K562 (cell line): Measurements from ENCODE around the gene AFF1. TPM values are rescaled to one million over a fixed set of nuclear protein-coding genes. Genes with fewer than 3 reads are reported as not detected.

Experiments
- ATAC-seq: fragments of 200-7000 bp; cut with Tn5 transposase; 3 replicates; pipeline ENCODE4 v1.9.1; 2020; ENCODE audit warnings: moderate library complexity
- BruUV-seq: library from RNA; stranded (reverse); fragments of 400-500 nt; replicated peaks from 2 replicates; lab custom pipeline; 2021; lab: Mats Ljungman, UMichigan
- CTCF ChIA-PET: fragments of 300-600 bp; formaldehyde crosslinking; extraction: SDS; loops from one replicate; lab custom pipeline; 2021; ENCODE audit warnings: low intra/inter-chr PET ratio; lab: Yijun Ruan, JAX
- POLR2A ChIA-PET: fragments of 300-600, 350-650 bp; sonication (Branson Sonifier 250); formaldehyde crosslinking; extraction: SDS; loops from one replicate; lab custom pipeline; 2021; ENCODE audit warnings: antibody characterized with exemption, inconsistent platforms; lab: Yijun Ruan, JAX
- DNase-seq, 4 experiments: peaks; one replicate each; pipeline versions ENCODE4 v3.0.0 to v3.0.0-alpha.2; 2011 to 2018; ENCODE audit warnings: low spot score in 3 of 4, mixed read lengths in 3 of 4; ENCODE audit errors: extremely low read depth in 1 of 4
- FAIRE-seq: peaks from 2 replicates; lab custom pipeline; 2011; peaks lifted over from hg19 to GRCh38; lab: Jason Lieb, UNC
- H2AFZ ChIP-seq: 2 replicates; pipeline ENCODE4 v1.6.0; 2011; ENCODE audit warnings: low read depth, low read length, control low read depth, inconsistent platforms
- H3K27ac ChIP-seq: fragments of 200-600 bp; 3 replicates; pipeline ENCODE4 v1.8.0; 2011; ENCODE audit warnings: low read depth, mild to moderate bottlenecking, control low read depth, inconsistent platforms, low read length, moderate library complexity, mixed read lengths; ENCODE audit errors: extremely low read depth
- H3K27me3 ChIP-seq, 2 experiments: fragments of 300-600 bp in 1 of 2; 2 replicates in 1 of 2; 3 replicates in 1 of 2; pipeline versions ENCODE4 v1.6.0 to v1.8.0; 2011; ENCODE audit warnings: inconsistent platforms in 2 of 2, low read length in 2 of 2, mild to moderate bottlenecking in 1 of 2, mixed read lengths in 1 of 2, moderate library complexity in 1 of 2; ENCODE audit not compliant: control insufficient read depth in 2 of 2, insufficient read depth in 2 of 2
- H3K36me3 ChIP-seq: fragments of 300-600 bp; 3 replicates; pipeline ENCODE4 v1.8.0; 2011; ENCODE audit warnings: mild to moderate bottlenecking, low read length, inconsistent platforms; ENCODE audit not compliant: control insufficient read depth, insufficient read depth
- H3K4me1 ChIP-seq, 2 experiments: fragments of 200-600 bp in 1 of 2; replicated peaks in 1 of 2; 2 replicates in 1 of 2; 3 replicates in 1 of 2; pipeline versions ENCODE4 v1.5.1 to v1.8.0; 2011; ENCODE audit warnings: inconsistent platforms in 2 of 2, low read length in 2 of 2, mild to moderate bottlenecking in 1 of 2, mixed read lengths in 1 of 2, moderate library complexity in 1 of 2; ENCODE audit not compliant: control insufficient read depth in 2 of 2, insufficient read depth in 2 of 2
- H3K4me2 ChIP-seq: 2 replicates; pipeline ENCODE4 v1.6.1; 2011; ENCODE audit warnings: low read length, control low read depth, inconsistent platforms, mixed read lengths; ENCODE audit not compliant: insufficient read depth
- H3K4me3 ChIP-seq: fragments of 200-600 bp; sonication (generic), shearing (Covaris generic); 2 replicates; pipeline ENCODE4 v1.5.1; 2016; ENCODE audit warnings: control low read depth, inconsistent platforms
- H3K79me2 ChIP-seq: fragments of 200-600 bp; 3 replicates; pipeline ENCODE4 v1.8.0; 2011; ENCODE audit warnings: low read length, inconsistent platforms; ENCODE audit not compliant: control insufficient read depth, insufficient read depth
- H3K9ac ChIP-seq, 2 experiments: 2 replicates each; pipeline versions ENCODE4 v1.6.0 to v1.6.1; 2011; ENCODE audit warnings: low read depth in 2 of 2, low read length in 2 of 2, control low read depth in 1 of 2, inconsistent platforms in 1 of 2, mild to moderate bottlenecking in 1 of 2, mixed read lengths in 1 of 2; ENCODE audit not compliant: insufficient read depth in 1 of 2
- H3K9me1 ChIP-seq: one replicate; pipeline ENCODE4 v1.6.0; 2011; ENCODE audit warnings: inconsistent platforms, mild to moderate bottlenecking, low read length, moderate library complexity; ENCODE audit not compliant: control insufficient read depth, insufficient read depth
- H3K9me3 ChIP-seq: replicated peaks from 2 replicates; pipeline ENCODE4 v1.5.1; 2011; ENCODE audit warnings: low read depth, low read length, inconsistent platforms; ENCODE audit not compliant: control insufficient read depth, insufficient read depth
- H4K20me1 ChIP-seq: replicated peaks from 2 replicates; pipeline ENCODE4 v1.6.1; 2011; ENCODE audit warnings: low read length, inconsistent platforms, mixed read lengths; ENCODE audit not compliant: control insufficient read depth, insufficient read depth
- CBX2 ChIP-seq: fragments of 200-600 bp; sonication (generic); IDR thresholded peaks from one replicate; pipeline ENCODE4 v1.6.1; 2012; ENCODE audit warnings: mild to moderate bottlenecking, low read length, inconsistent platforms; ENCODE audit not compliant: insufficient read depth, poor library complexity, severe bottlenecking
- GTF2A2 ChIP-seq: IDR thresholded peaks from 2 replicates; pipeline ENCODE4 v1.6.1; 2016; ENCODE audit warnings: mild to moderate bottlenecking, missing genetic modification characterization, missing compliant biosample characterization
- JUNB ChIP-seq: fragments of 450-650 bp; formaldehyde crosslinking; conservative IDR thresholded peaks from 2 replicates; pipeline ENCODE4 v1.4.0; 2020; ENCODE audit warnings: mild to moderate bottlenecking
- KLF1 ChIP-seq: fragments of 450-650 bp; IDR thresholded peaks from 2 replicates; pipeline ENCODE4 v1.6.1; 2016; ENCODE audit warnings: missing genetic modification characterization, missing compliant biosample characterization
- LCOR ChIP-seq: sonication (generic); formaldehyde crosslinking; IDR thresholded peaks from 2 replicates; pipeline ENCODE4 v1.8.0; 2022; ENCODE audit warnings: mild to moderate bottlenecking, missing genetic modification reagents
- NR2C1 ChIP-seq, 2 experiments: fragments of 450-650 bp; IDR thresholded peaks; 2 replicates each; pipeline ENCODE4 v1.6.1; 2017; ENCODE audit warnings: mild to moderate bottlenecking in 2 of 2, antibody characterized with exemption in 1 of 2, inconsistent platforms in 1 of 2, missing compliant biosample characterization in 1 of 2, missing genetic modification characterization in 1 of 2
- PHB ChIP-seq: fragments of 250-450 bp; sonication (Bioruptor Pico); IDR thresholded peaks from 2 replicates; pipeline ENCODE4 v1.5.0; 2021
- SMARCE1 ChIP-seq: fragments of 450-650 bp; IDR thresholded peaks from 2 replicates; pipeline ENCODE4 v1.7.1; 2016; ENCODE audit warnings: mild to moderate bottlenecking
- SRSF3 ChIP-seq: fragments of 200-400 bp; formaldehyde crosslinking; IDR thresholded peaks from 2 replicates; pipeline ENCODE4 v1.6.1; 2016; ENCODE audit warnings: mild to moderate bottlenecking, low read length, moderate library complexity; ENCODE audit not compliant: insufficient read depth
- ZNF589 ChIP-seq: fragments of 200-800 bp; sonication (Bioruptor generic); IDR thresholded peaks from 2 replicates; pipeline ENCODE4 v1.6.1; 2016; ENCODE audit warnings: low read depth, missing genetic modification characterization, missing compliant biosample characterization
- WGBS: fragments of 100-300 bp; shearing (Covaris generic); methylation state at CpG from one replicate; pipeline ENCODE4 v1.1.6; 2016; ENCODE audit warnings: low coverage, mixed read lengths; ENCODE audit not compliant: insufficient coverage; ENCODE audit errors: missing lambda C conversion rate; 5-methylcytosine and 5-hydroxymethylcytosine counted together
- in situ Hi-C: fragments of 300-500 bp; cut with MboI; formaldehyde crosslinking; loops from 4 replicates; pipeline ENCODE4 v1.15.0; 2018; ENCODE audit warnings: inconsistent platforms, mixed read lengths
- intact Hi-C: fragments of 100-400 bp; cut with micrococcal nuclease; formaldehyde crosslinking; loops from 2 replicates; pipeline ENCODE4 v1.14.2; 2022
- polyA plus RNA-seq, 8 experiments: library from polyadenylated mRNA; depleted of rRNA in 4 of 8; stranded (reverse) in 5 of 8; unstranded in 3 of 8; fragments of >200 nt; fragmentation: Nextera tagmentation in 2 of 8; fragmentation: Illumina TruSeq in 1 of 8; extraction: Ambion mirVana in 2 of 8; extraction: Trizol in 1 of 8; gene quantifications; 2 replicates each; pipeline versions ENCODE4 v1.2.1 to v1.2.3, GENCODE V29; 2011 to 2014; ENCODE audit warnings: inconsistent platforms in 1 of 8, missing spikeins in 1 of 8
- total RNA-seq, 7 experiments: library from RNA; depleted of rRNA in 6 of 7; stranded (reverse); fragments of >200 nt in 6 of 7; fragmentation: Illumina TruSeq in 2 of 7; extraction: Trizol in 2 of 7; gene quantifications; 2 replicates each; pipeline versions ENCODE4 v1.2.1 to v1.2.3, GENCODE V29; 2011 to 2021; ENCODE audit warnings: low replicate concordance in 1 of 7
- TF ChIP-seq, protein P1 (sequence below): fragments of 250-450 bp; sonication (Bioruptor Pico); IDR thresholded peaks from 2 replicates; pipeline ENCODE4 v1.5.0; 2021

The AFF1 gene
- total and polyA plus RNA-seq, 9 of the 15 experiments (the other 6 are each of a cell fraction or from before 2014, with no cell fraction given): 4.1 to 47.5 (median 17.2) TPM

DNA sequence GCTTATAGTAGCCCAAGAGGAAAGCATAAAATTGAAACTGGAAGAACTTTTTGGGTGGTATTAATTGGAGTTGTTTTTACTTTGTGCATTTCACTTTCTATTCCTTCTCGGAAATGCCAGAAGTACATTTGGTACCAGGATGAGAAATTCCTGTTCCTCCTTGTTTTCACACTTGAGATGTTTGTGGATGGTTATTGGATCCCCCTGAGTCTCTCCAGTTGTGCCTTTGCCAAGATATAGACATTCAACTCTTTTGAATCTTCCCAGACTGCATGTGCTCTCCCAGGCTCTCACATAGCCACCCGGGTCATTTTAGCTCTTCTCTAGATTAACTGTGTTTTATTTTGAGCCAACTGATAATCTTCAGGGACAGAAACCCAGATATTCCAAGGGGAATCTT lies 120.5 kb downstream of the AFF1 start:
- no peak overlapping the region for H3K4me3 ChIP-seq
- no peak overlapping the region for H2AFZ ChIP-seq
- no peaks in the 10 kb centered on the region for H3K27me3 ChIP-seq
- no peaks in the 10 kb centered on the region for H3K9me3 ChIP-seq
- peaks cover 96% of the 10 kb centered on the region for H3K79me2 ChIP-seq
- ATAC-seq (no peak), FAIRE-seq (peak; percentile 23), DNase-seq (no peak)
- H3K36me3 ChIP-seq: peaks cover 40% of the 10 kb centered on the region
- ChIA-PET POLR2A (interaction anchor here (0.6 to 2.7 kb wide), 3 partner anchors 11 to 49 kb away, joined by 3 to 14 read pairs (median 4); no protein-coding TSS in a partner anchor), CTCF (no interaction called here)
- peak overlapping the region; percentile 73 for H3K27ac ChIP-seq
- 18% methylated on average over 2 of the region's 2 CpGs for WGBS
- in situ Hi-C loops (no loop called here), intact Hi-C loops (loop anchor here (2.0 kb wide), 1 partner anchor 49 kb away; no protein-coding TSS in a partner anchor)
- peaks cover 10% of the 10 kb centered on the region for H4K20me1 ChIP-seq
- no peak overlapping the region; the same call in 1 of the 2 replicates for H3K4me2 ChIP-seq
- peaks cover 16 to 59% of the 10 kb centered on the region in 2 experiments; a peak in 4 of 5 replicates for H3K4me1 ChIP-seq
- no peaks in the 10 kb centered on the region for H3K9me1 ChIP-seq
- H3K9ac ChIP-seq: peak overlapping the region in 1 of 2 experiments; percentile 36; a peak in 2 of 4 replicates
- no TSS peak for BruUV-seq
- TF ChIP-seq GTF2A2 (tag) (no peak), NR2C1 (IDR thresholded peaks at IDR 0.05) (no peak), NR2C1 (tag; IDR thresholded peaks at IDR 0.05) (no peak), PHB (CRISPR knock-in tag) (no peak), SRSF3 (no peak), KLF1 (no peak), JUNB (CRISPR knock-in tag) (no peak), ZNF589 (CRISPR knock-in tag) (no peak), LCOR (CRISPR knock-in tag) (no peak), SMARCE1 (no peak), CBX2 (no peak)
- TF ChIP-seq, protein P1, sequence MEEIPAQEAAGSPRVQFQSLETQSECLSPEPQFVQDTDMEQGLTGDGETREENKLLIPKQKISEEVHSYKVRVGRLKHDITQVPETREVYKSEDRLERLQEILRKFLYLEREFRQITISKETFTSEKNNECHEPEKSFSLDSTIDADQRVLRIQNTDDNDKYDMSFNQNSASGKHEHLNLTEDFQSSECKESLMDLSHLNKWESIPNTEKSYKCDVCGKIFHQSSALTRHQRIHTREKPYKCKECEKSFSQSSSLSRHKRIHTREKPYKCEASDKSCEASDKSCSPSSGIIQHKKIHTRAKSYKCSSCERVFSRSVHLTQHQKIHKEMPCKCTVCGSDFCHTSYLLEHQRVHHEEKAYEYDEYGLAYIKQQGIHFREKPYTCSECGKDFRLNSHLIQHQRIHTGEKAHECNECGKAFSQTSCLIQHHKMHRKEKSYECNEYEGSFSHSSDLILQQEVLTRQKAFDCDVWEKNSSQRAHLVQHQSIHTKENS: no peak
